ENCODE data around the gene RNF208. TPM values are rescaled to one million over a fixed set of nuclear protein-coding genes. Genes with fewer than 3 reads are reported as not detected.

RNF208 gene
- total RNA-seq, 2 donors from 2014 or later = 0.78 to 14.5 TPM

DNA sequence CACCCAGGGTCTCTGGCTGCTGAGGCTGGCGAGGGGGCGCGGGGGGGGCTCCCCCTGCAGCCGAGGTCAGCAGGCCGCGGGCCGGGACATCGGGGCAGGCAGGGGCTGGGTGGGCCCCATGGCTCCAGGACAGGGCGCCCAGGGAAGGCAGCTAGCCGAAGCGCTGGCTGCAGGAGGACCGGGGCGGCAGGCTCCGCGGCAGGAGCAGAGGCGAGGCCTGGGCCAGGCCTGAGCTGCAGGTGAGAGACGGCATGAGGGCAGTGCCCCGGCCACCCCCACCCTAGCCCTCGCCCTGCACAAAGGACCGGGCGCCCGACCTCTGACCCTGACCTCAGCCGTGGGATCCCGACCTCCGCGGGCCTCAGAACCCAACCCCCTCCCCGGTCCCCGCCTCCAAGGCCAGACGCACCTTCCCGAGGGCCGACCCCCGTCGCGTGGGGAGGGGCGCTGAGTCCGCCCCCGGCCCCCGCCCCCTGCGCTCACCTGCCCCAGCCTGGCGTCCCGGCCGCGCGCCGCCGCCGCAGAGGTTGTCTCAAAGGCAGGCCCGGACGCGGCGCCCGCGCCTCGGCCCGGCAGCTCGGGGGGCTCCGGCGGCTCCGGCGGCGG, 431 bp downstream of the RNF208 start:
- Histone ChIP-seq H3K4me3 (no peak overlapping the region), H3K9me3 (no peaks in the 10 kb centered on the region), H3K36me3 (replicated peaks in 1 of 2; ENCODE audit: insufficient read depth in 1 of 2, low read depth in 2 of 2) (no peaks in the 10 kb centered on the region), H3K27ac (peak overlapping the region; percentile 37 to 83 (median 57)), H3K27me3 (no peaks in the 10 kb centered on the region), H3K4me1 (peaks cover 63% of the 10 kb centered on the region)
- TF ChIP-seq POLR2A (IDR thresholded peaks at IDR 0.05) (no peak), CTCF (IDR thresholded peaks at IDR 0.05) (no peak)
- peak in 3 of 4 donors; percentile 39 to 45 (median 44) for DNase-seq
- intact Hi-C loops (cut with DNase I) = no loop called here
- WGBS, 2 donors = 7% methylated on average over 38 of the region's 61 CpGs; no CpG with 5 or more reads in 1 of the 2 donors
- no peak for ATAC-seq

DNA sequence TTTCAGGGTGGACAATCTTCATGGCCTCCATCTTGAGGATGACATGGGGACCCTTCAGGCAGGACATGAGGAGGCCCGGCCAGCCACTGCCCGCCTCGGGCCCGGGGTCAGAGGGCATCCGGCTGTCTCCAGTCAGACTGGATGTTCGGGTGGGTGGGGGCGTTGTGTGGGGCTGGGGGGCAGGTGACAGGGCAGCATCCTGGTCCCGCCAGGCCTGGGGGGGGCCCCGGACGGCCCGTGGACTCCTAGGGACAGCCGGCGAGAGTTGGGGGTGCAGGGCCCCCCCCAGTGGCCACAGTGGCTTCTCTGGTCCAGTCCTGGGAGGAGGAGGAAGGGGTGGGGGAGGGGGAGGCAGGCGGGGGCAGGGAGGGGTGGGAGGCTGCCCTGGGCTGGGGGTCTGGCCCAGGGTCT, 940 bp downstream of the RNF208 start:
- WGBS, 2 donors = 83% methylated on average over 9 of the region's 14 CpGs; no CpG with 5 or more reads in 1 of the 2 donors
- TF ChIP-seq POLR2A (IDR thresholded peaks at IDR 0.05) (no peak), CTCF (IDR thresholded peaks at IDR 0.05) (no peak)
- no peak overlapping the region for H3K4me3 ChIP-seq

DNA sequence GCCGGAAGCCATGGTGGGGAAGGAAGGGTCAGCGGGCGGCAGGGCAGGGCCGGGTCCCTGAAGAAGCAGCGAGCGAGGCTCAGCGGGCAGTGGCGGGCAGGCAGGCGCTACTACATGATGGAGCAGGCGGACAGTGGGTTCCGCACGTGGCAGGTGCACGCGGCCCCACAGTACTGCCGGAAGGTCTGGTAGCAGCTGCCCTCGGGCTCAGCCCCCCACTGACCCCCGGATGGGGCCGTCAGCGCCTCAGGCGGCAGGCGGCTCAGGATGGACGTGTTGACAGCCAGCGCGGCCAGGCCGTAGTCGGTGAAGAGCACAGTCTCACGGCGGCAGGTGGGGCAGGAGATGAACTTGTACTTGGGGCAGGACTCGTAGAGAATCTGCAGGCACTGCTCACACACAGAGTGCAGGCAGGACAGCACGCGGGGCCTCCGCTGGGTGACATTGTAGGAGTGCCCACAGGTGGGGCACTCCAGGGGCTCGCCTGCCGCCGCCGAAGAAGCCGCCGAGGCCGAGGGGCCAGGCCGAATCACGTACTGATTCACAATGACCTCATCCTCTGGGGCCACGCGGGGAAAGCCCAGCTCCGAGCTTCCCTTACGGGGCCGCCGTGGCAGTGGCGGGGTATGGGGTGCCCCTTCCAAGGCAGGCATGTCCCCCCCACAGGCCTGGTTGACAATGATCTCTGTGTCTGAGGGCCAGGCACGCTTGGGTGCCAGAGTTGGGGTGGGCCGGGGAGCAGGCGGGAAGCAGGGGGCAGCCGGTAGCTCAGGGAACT, 1.5 kb downstream of the RNF208 start:
- Histone ChIP-seq H3K4me1 (peaks cover 61% of the 10 kb centered on the region), H3K36me3 (replicated peaks in 1 of 2; ENCODE audit: insufficient read depth in 1 of 2, low read depth in 2 of 2) (no peaks in the 10 kb centered on the region), H3K27ac (peak overlapping the region in 1 of 4 donors; percentile 79), H3K27me3 (no peaks in the 10 kb centered on the region), H3K4me3 (no peak overlapping the region), H3K9me3 (no peaks in the 10 kb centered on the region)
- intact Hi-C loops (cut with DNase I) = no loop called here
- TF ChIP-seq POLR2A (IDR thresholded peaks at IDR 0.05) = no peak
- no peak for TF ChIP-seq CTCF (IDR thresholded peaks at IDR 0.05)
- DNase-seq (peak in 1 of 4 donors; percentile 29), ATAC-seq (no peak)
- 84 to 85% methylated on average over 10 to 39 of the region's 52 CpGs for WGBS, 2 donors

More for the DNA sequence above, 940 bp downstream of the RNF208 start:
- DNase-seq = no peak
- no peaks in the 10 kb centered on the region for H3K9me3 ChIP-seq
- H3K27ac ChIP-seq = peak overlapping the region; percentile 37 to 83 (median 57)
- H3K36me3 ChIP-seq (replicated peaks in 1 of 2; ENCODE audit: insufficient read depth in 1 of 2, low read depth in 2 of 2) = no peaks in the 10 kb centered on the region
- no peak for ATAC-seq
- peaks cover 61% of the 10 kb centered on the region for H3K4me1 ChIP-seq
- intact Hi-C loops (cut with DNase I) = no loop called here
- no peaks in the 10 kb centered on the region for H3K27me3 ChIP-seq

- DNase-seq (no peak), ATAC-seq (no peak)
- Histone ChIP-seq H3K36me3 (replicated peaks in 1 of 2; ENCODE audit: insufficient read depth in 1 of 2, low read depth in 2 of 2) (no peaks in the 10 kb centered on the region), H3K27me3 (no peaks in the 10 kb centered on the region), H3K27ac (peak overlapping the region in 2 of 4 donors; percentile 0 to 79), H3K4me3 (no peak overlapping the region), H3K4me1 (peaks cover 61% of the 10 kb centered on the region), H3K9me3 (no peaks in the 10 kb centered on the region)
- TF ChIP-seq POLR2A (IDR thresholded peaks at IDR 0.05) (no peak), CTCF (IDR thresholded peaks at IDR 0.05) (no peak)
- intact Hi-C loops (cut with DNase I) = no loop called here
- 84 to 86% methylated on average over 5 to 10 of the region's 10 CpGs for WGBS, 2 donors
Observed at GRCh38 chr9:137219757-137220316, 2.2 kb downstream of the RNF208 start.

Data from body of pancreas (tissue), 4 donors.